Activated T-helper 1 cell treated with Interleukin-2 at 50 U/mL for 16 hours (primary cell): ENCODE data around the gene NECAB2.

Experiments used
- DNase-seq: peaks from one replicate; pipeline ENCODE4 v3.0.0-alpha.2; 2020; ENCODE audit warnings: low read depth

The NECAB2 gene

GRCh38 chr16:83952940-83953795 is 14.9 kb upstream of the NECAB2 start, which contains the start of gene OSGIN1:
OSGIN1 (plus strand) TSS chr16:83953240; CDS start chr16:83957672, 4,432 bp downstream.
- no peak for DNase-seq

GRCh38 chr16:83953796-83954576 is 14.1 kb upstream of the NECAB2 start:
- DNase-seq = no peak

- DNase-seq = no peak
Observed at GRCh38 chr16:83954577-83955016, 13.4 kb upstream of the NECAB2 start.

- DNase-seq = no peak
Observed at GRCh38 chr16:83955218-83956130, 12.6 kb upstream of the NECAB2 start.

GRCh38 chr16:83956336-83957289 is 11.4 kb upstream of the NECAB2 start:
- DNase-seq = peak; percentile 44

GRCh38 chr16:83957296-83957855 is 10.7 kb upstream of the NECAB2 start:
- DNase-seq = no peak

- no peak for DNase-seq
Observed at GRCh38 chr16:83958137-83958845, 9.8 kb upstream of the NECAB2 start.

GRCh38 chr16:83958846-83959565 is 9.0 kb upstream of the NECAB2 start:
- no peak for DNase-seq

GRCh38 chr16:83959656-83960434 is 8.2 kb upstream of the NECAB2 start:
- no peak for DNase-seq

- DNase-seq = no peak
Observed at GRCh38 chr16:83960521-83961249, 7.4 kb upstream of the NECAB2 start.

- DNase-seq = no peak
Observed at GRCh38 chr16:83961591-83961990, 6.5 kb upstream of the NECAB2 start.

- no peak for DNase-seq
Observed at GRCh38 chr16:83963277-83964119, 4.5 kb upstream of the NECAB2 start.

GRCh38 chr16:83964684-83965443 is 3.2 kb upstream of the NECAB2 start:
- no peak for DNase-seq

- DNase-seq = no peak
Observed at GRCh38 chr16:83965444-83966152, 2.4 kb upstream of the NECAB2 start.

- DNase-seq = no peak
Observed at GRCh38 chr16:83966153-83966696, 1.8 kb upstream of the NECAB2 start.
